Lower leg skin (tissue), 3 donors: ENCODE measurements around the gene CHAC2.

Experiments
- CTCF ChIP-seq, 3 donors: fragments of 450-650 bp; IDR thresholded peaks; one replicate each; pipeline ENCODE4 v1.5.1; 2016; ENCODE audit warnings: antibody characterized with exemption in 3 of 3, mild to moderate bottlenecking in 3 of 3, moderate library complexity in 2 of 3
- POLR2A ChIP-seq, 2 donors: fragments of 450-650 bp; IDR thresholded peaks; one replicate each; pipeline ENCODE4 v1.6.1; 2016 to 2017; ENCODE audit warnings: antibody characterized with exemption in 2 of 2, mild to moderate bottlenecking in 1 of 2, moderate library complexity in 1 of 2

- TF ChIP-seq POLR2A (IDR thresholded peaks at IDR 0.05): no peak
- no peak for TF ChIP-seq CTCF (IDR thresholded peaks at IDR 0.05)
These were observed 1.8 kb downstream of the CHAC2 start for GRCh38 chr2:53769318-53769945.
